Subcutaneous abdominal adipose tissue (tissue), 5 donors: Measurements from ENCODE around the gene GABRE.
"Not testable (repeated sequence)": the region's sequence is repeated elsewhere in the genome, so short reads cannot be mapped to it uniquely, and the experiment has no call there.

ENCODE experiments used
- H3K27ac ChIP-seq: one replicate; pipeline ENCODE4 v1.7.0; 2013; ENCODE audit warnings: low read depth, mild to moderate bottlenecking, inconsistent platforms, low read length, moderate library complexity
- H3K27me3 ChIP-seq, 5 donors: one replicate each; pipeline ENCODE4 v1.7.0; 2013; ENCODE audit warnings: low read length in 5 of 5, inconsistent platforms in 1 of 5; ENCODE audit not compliant: control insufficient read depth in 5 of 5, insufficient read depth in 4 of 5
- H3K36me3 ChIP-seq, 5 donors: one replicate each; pipeline ENCODE4 v1.7.0; 2013; ENCODE audit warnings: low read length in 5 of 5; ENCODE audit not compliant: control insufficient read depth in 5 of 5, insufficient read depth in 5 of 5
- H3K4me1 ChIP-seq, 5 donors: one replicate each; pipeline ENCODE4 v1.7.0; 2013; ENCODE audit warnings: low read length in 5 of 5, mild to moderate bottlenecking in 3 of 5, moderate library complexity in 1 of 5; ENCODE audit not compliant: control insufficient read depth in 5 of 5, insufficient read depth in 5 of 5
- H3K4me3 ChIP-seq, 5 donors: one replicate each; pipeline ENCODE4 v1.7.0; 2013; ENCODE audit warnings: low read length in 5 of 5, low read depth in 1 of 5
- H3K9ac ChIP-seq, 5 donors: one replicate each; pipeline ENCODE4 v1.7.0; 2013; ENCODE audit warnings: low read length in 5 of 5, mild to moderate bottlenecking in 4 of 5, moderate library complexity in 3 of 5
- H3K9me3 ChIP-seq, 5 donors: one replicate each; pipeline ENCODE4 v1.7.0; 2013; ENCODE audit warnings: low read length in 5 of 5; ENCODE audit not compliant: control insufficient read depth in 5 of 5
- donor health status: healthy.
- donor health status: healthy.
- donor health status: healthy.
- donor health status: healthy.
- donor health status: healthy.

GABRE gene

DNA sequence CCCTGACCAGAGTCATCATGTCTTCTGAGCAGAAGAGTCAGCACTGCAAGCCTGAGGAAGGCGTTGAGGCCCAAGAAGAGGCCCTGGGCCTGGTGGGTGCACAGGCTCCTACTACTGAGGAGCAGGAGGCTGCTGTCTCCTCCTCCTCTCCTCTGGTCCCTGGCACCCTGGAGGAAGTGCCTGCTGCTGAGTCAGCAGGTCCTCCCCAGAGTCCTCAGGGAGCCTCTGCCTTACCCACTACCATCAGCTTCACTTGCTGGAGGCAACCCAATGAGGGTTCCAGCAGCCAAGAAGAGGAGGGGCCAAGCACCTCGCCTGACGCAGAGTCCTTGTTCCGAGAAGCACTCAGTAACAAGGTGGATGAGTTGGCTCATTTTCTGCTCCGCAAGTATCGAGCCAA is 50.8 kb downstream of the GABRE start:
- Histone ChIP-seq H3K4me3 (no peak overlapping the region), H3K9ac (no peak overlapping the region), H3K27me3 (peaks cover 0 to 2% (median 0%) of the 10 kb centered on the region in 5 donors), H3K9me3 (peaks cover 0 to 2% (median 0%) of the 10 kb centered on the region in 5 donors), H3K36me3 (no peaks in the 10 kb centered on the region), H3K4me1 (no peaks in the 10 kb centered on the region), H3K27ac (no peak overlapping the region)

- Histone ChIP-seq H3K36me3 (no peaks in the 10 kb centered on the region), H3K4me1 (no peaks in the 10 kb centered on the region), H3K27me3 (peaks cover 0 to 2% (median 0%) of the 10 kb centered on the region in 5 donors), H3K4me3 (no peak overlapping the region), H3K9ac (no peak overlapping the region), H3K9me3 (peaks cover 0 to under 1% (median 0%) of the 10 kb centered on the region in 5 donors), H3K27ac (no peak overlapping the region)
Observed at GRCh38 chrX:151922692-151923091, 51.8 kb downstream of the GABRE start.

- Histone ChIP-seq H3K4me1 (no peaks in the 10 kb centered on the region), H3K27me3 (peaks cover 0 to 2% (median 0%) of the 10 kb centered on the region in 5 donors), H3K9ac (no peak overlapping the region), H3K36me3 (no peaks in the 10 kb centered on the region), H3K4me3 (no peak overlapping the region), H3K27ac (no peak overlapping the region), H3K9me3 (no peaks in the 10 kb centered on the region)
Observed at GRCh38 chrX:151921866-151922265, 52.6 kb downstream of the GABRE start.

DNA sequence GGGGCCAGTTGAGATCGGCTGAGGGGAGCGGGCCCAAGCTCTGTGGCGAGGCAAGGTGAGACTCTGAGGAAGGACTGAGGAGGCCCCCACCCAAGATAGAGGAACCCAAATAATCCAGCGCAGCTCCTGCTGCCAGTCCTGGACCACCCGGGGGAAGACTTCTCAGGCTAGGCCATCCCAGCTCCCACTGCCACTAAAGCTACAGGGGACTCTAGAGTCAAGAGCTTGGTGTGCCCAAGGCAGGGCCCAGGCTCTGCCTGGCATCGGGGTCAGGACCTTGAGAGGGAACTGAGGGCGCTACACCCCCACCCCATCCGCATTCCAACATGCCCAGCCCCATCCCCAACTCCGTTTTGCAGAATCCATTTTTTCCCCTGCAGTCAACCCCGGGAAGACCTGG is 53.2 kb downstream of the GABRE start:
- H3K4me3 ChIP-seq, result no peak overlapping the region
- H3K27me3 ChIP-seq, result peaks cover 0 to 2% (median 0%) of the 10 kb centered on the region in 5 donors
- H3K4me1 ChIP-seq, result no peaks in the 10 kb centered on the region
- no peaks in the 10 kb centered on the region for H3K9me3 ChIP-seq
- no peak overlapping the region for H3K9ac ChIP-seq
- H3K27ac ChIP-seq, result no peak overlapping the region
- no peaks in the 10 kb centered on the region for H3K36me3 ChIP-seq

- Histone ChIP-seq H3K9ac (no peak overlapping the region), H3K9me3 (no peaks in the 10 kb centered on the region), H3K4me3 (no peak overlapping the region), H3K27ac (no peak overlapping the region), H3K27me3 (peaks cover 0 to 2% (median 0%) of the 10 kb centered on the region in 5 donors), H3K36me3 (no peaks in the 10 kb centered on the region), H3K4me1 (no peaks in the 10 kb centered on the region)
Observed at GRCh38 chrX:151920530-151920929, 53.9 kb downstream of the GABRE start.

DNA sequence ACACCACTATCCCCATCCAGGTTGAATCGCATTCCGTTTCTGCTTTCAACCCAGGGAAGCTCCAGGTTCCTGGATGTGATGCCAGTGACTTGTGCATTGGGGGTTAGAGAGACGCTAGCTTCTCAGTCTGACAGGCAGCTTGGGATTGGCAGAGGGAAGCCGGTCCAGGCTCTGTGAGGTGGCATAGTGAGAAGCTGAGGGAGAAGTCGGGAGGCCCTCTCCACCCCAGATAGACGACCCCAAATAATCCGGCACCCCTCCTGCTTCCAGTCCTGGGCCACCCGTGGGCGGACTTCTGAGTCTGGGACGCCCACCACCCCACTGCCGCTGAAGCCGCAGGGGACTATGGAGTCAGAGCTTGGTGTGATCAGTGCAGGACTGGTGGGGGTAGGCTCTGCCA is 54.4 kb downstream of the GABRE start:
- no peaks in the 10 kb centered on the region for H3K9me3 ChIP-seq
- peaks cover 0 to 2% (median 0%) of the 10 kb centered on the region in 5 donors for H3K27me3 ChIP-seq
- H3K36me3 ChIP-seq, result no peaks in the 10 kb centered on the region
- H3K9ac ChIP-seq, result no peak overlapping the region
- no peak overlapping the region for H3K27ac ChIP-seq
- no peaks in the 10 kb centered on the region for H3K4me1 ChIP-seq
- no peak overlapping the region for H3K4me3 ChIP-seq

GRCh38 chrX:151919610-151920009 is 54.9 kb downstream of the GABRE start:
- no peak overlapping the region for H3K27ac ChIP-seq
- H3K27me3 ChIP-seq, result peaks cover 0 to 2% (median 0%) of the 10 kb centered on the region in 5 donors
- no peak overlapping the region for H3K9ac ChIP-seq
- H3K4me3 ChIP-seq, result no peak overlapping the region
- H3K9me3 ChIP-seq, result no peaks in the 10 kb centered on the region
- no peaks in the 10 kb centered on the region for H3K4me1 ChIP-seq
- no peaks in the 10 kb centered on the region for H3K36me3 ChIP-seq

GRCh38 chrX:151918736-151919135 is 55.7 kb downstream of the GABRE start:
- H3K4me1 ChIP-seq, H3K36me3 ChIP-seq, H3K27ac ChIP-seq, H3K27me3 ChIP-seq, H3K9me3 ChIP-seq, H3K9ac ChIP-seq, H3K4me3 ChIP-seq: not testable (repeated sequence)

- H3K4me1 ChIP-seq, result no peaks in the 10 kb centered on the region
- H3K9me3 ChIP-seq, result no peaks in the 10 kb centered on the region
- no peak within 1 kb of the TSS for H3K4me3 ChIP-seq
- no peak within 1 kb of the TSS for H3K27ac ChIP-seq
- H3K36me3 ChIP-seq, result no peaks in the 10 kb centered on the region
- no peaks in the 10 kb centered on the region for H3K27me3 ChIP-seq
- no peak within 1 kb of the TSS for H3K9ac ChIP-seq
Observed at GRCh38 chrX:151912780-151913179, 61.7 kb downstream of the GABRE start, which contains the start of gene MAGEA4. TSS of gene MAGEA4 (plus strand) at chrX:151912889. CDS start at chrX:151923665, 10,776 bp downstream.

DNA sequence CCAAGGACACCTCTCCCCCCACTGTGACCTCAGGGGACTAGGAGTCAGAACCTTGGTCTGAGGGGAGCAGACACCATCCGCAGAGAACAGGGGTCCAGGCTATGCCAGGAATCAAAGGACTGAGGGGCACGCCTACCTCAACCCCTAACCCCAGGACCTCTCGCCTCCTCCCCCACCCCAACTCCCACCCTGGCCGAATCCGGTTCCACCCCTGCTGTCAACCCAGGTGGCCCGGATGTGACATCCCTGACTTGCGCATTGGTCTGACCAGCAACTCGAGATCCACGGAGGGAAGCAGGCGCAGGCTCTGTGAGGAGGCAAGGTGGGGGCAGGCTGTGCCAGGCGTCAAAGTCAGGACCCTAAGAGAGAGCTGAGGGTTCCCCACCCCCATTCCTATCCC is 62.3 kb downstream of the GABRE start:
- Histone ChIP-seq H3K4me3 (no peak overlapping the region), H3K4me1 (no peaks in the 10 kb centered on the region), H3K9ac (no peak overlapping the region), H3K27me3 (no peaks in the 10 kb centered on the region), H3K9me3 (no peaks in the 10 kb centered on the region), H3K36me3 (no peaks in the 10 kb centered on the region), H3K27ac (no peak overlapping the region)

DNA sequence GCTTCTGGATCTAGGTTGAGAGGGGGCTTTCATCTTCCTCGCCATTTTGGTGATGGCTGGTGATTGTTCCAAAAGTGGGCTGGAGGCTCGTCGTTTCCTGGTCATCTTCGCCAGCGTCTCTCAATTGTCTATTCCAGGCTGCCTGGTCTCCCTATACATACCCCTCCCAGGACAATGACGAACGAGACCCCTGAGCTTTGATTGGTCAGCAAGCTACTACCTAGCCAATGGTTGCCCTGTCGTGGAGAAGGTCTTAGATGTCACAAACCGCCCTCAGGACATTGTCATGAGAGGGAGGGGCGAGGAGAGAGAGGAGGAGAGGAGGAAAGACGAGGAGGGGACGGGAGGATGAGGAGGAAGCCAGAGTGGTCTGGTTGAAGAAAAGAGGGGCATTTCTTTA is 69.5 kb downstream of the GABRE start:
- Histone ChIP-seq H3K36me3 (no peaks in the 10 kb centered on the region), H3K27ac (no peak overlapping the region), H3K9ac (no peak overlapping the region), H3K9me3 (peaks cover 0 to 2% (median 0%) of the 10 kb centered on the region in 5 donors), H3K4me3 (no peak overlapping the region), H3K4me1 (peaks cover 8 to 26% (median 22%) of the 10 kb centered on the region in 5 donors), H3K27me3 (no peaks in the 10 kb centered on the region)
